Anterior cingulate cortex (tissue), 58 donors: ENCODE data around the gene SUPT5H.
A peak's percentile ranks its signal among the peaks of the same experiment; 100 is the strongest.

Experiments used
- DNase-seq, 58 donors: peaks; one replicate each; lab custom pipeline; 2025; lab: John Stamatoyannopoulos, UW

SUPT5H gene

DNA sequence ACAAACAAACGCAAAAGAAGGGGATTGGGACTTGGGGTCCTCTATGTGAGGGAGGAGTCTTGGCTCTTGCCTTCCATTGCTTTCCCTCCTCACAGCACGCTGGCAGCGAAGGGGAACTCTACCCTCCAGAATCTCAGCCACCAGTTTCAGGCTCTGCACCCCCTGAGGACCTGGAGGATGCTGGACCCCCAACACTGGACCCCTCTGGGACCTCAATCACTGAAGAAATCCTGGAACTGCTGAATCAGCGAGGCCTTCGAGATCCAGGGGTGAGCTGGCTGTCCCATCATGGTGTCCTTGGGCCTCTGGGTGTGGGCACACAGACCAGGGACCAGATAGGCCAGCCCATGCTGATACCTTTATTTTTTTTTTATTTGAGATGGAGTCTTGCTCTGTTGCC lies 23.4 kb upstream of the SUPT5H start:
- DNase-seq: no peak

DNA sequence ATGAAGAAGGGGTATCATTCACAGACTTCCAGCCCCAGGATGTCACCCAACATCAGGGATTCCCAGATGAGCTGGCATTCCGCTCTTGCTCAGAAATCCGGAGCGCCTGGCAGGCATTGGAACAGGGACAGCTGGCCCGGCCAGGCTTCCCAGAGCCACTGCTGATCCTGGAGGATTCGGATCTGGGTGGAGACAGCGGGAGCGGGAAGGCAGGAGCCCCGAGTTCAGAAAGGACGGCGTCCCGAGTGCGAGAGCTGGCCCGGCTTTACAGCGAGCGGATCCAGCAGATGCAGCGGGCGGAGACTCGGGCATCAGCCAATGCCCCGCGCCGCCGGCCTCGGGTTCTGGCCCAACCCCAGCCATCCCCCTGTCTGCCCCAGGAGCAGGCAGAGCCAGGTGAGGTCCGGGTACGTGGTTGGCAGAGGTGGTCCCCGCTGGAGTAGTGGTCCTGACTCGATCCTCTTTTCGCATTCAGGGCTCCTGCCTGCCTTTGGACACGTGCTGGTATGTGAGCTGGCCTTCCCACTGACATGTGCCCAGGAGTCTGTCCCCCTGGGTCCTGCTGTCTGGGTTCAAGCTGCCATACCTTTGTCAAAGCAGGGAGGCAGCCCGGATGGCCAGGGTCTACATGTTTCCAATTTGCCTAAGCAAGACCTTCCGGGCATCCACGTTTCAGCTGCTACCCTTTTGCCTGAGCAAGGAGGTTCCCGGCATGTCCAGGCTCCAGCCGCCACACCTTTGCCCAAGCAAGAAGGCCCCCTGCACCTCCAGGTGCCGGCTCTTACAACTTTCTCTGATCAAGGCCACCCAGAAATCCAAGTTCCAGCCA lies 21.9 kb upstream of the SUPT5H start:
- no peak for DNase-seq

DNA sequence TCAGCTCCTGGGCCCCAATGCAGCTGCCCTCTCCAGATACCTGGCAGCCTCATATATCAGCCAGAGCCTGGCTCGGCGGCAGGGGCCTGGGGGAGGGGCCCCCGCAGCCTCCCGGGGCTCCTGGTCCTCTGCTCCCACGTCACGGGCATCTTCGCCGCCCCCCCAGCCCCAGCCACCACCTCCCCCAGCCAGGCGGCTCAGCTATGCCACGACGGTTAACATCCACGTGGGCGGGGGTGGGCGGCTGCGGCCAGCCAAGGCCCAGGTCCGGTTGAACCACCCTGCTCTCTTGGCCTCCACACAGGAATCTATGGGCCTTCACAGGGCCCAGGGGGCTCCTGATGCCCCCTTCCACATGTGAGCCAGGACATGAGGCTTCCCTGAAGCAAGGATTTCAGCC lies 20.4 kb upstream of the SUPT5H start:
- DNase-seq: no peak

DNA sequence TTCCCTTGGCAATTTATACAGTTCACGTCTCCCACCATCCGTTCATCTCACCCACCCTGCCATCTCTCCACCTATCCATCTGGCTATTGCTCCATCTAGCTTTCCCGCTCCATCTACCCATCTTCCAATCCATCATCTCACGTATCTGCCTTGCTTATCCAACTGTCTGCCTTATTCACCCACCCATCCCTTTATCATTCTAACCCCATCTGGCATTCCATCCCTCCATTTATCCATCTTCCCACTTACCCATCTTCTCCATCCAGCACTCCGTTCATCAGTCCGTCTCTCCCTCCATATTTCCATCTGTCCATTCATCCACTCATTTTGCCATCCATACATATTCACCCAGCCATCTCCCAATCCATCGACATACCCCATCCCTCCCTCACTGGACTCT lies 19.6 kb upstream of the SUPT5H start:
- no peak for DNase-seq

DNA sequence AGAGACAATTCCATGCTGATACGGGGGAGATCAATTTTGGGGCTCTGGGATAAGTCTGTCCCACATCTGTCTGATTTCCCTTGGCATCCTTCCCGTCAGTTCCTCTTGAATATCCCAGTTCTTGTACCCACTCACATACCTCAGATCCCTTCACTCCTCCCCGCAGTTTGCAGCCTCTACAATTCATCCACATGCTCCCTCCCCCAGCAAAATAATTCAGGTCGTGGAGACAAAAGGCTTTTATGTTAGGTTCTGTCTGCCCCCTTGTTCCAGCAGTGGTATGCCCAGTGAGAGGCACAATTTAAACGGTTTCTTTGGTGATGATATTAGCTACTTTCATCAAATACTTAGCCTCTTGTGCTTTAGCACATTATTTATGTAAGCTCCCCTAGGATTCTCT lies 19.2 kb upstream of the SUPT5H start:
- DNase-seq: no peak

DNA sequence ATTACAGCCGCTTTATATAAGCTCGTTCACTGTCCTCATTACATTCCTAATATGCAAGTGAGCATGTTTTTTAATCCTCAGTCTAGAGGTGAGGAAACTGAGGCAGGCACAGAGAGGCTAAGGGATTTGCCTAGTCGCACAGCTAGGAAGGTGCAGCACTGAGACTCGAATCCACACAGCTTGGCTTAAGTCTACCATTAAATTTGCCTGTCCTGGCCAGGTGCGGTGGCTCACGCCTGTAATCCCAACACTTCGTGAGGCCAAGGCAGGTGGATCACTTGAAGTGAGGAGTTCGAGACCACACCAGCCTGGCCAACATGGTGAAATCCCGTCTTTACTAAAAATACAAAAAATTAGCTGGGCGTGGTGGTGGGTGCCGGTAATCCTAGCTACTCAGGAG lies 17.7 kb upstream of the SUPT5H start:
- DNase-seq: no peak

DNA sequence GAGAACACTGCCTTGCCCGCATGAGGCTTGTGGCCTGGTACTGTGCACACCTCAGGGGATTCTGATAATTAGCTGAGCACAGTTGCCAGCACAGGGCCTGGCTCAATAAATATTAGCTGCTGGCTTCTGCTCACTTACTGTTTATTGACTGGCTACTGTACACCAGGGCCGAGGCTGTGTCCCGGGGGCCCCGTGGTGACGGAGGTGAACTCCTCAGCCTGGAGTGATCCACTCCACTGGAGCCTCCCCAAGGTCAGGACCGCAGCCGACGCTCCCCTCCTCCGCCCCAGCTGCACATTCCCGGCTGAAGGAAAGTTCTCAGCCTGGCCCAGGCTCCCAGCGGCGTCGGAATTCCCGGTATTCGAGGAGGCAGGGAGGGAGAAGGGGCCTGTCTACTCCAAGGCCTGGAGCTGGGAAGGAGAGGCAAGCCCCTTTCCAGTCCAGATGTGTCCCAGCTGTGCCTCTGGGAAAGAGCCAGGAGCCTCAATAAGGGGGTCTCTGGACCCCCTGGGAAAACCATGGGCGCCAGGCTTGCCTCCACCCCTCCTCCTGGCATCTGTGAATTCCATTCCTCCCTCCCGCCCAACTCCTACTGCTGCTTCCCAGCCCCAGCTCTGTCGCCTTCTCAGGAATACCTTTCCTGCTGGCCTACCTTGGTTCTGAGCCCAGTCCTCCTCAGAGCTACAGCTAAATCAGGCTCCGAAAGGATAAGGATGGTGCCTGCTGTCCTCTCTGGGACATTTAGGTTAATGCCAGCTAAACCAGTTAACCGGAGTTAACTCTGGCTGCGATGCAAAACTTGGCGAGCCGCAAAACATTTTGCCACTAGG lies 16.9 kb upstream of the SUPT5H start:
- DNase-seq: no peak

DNA sequence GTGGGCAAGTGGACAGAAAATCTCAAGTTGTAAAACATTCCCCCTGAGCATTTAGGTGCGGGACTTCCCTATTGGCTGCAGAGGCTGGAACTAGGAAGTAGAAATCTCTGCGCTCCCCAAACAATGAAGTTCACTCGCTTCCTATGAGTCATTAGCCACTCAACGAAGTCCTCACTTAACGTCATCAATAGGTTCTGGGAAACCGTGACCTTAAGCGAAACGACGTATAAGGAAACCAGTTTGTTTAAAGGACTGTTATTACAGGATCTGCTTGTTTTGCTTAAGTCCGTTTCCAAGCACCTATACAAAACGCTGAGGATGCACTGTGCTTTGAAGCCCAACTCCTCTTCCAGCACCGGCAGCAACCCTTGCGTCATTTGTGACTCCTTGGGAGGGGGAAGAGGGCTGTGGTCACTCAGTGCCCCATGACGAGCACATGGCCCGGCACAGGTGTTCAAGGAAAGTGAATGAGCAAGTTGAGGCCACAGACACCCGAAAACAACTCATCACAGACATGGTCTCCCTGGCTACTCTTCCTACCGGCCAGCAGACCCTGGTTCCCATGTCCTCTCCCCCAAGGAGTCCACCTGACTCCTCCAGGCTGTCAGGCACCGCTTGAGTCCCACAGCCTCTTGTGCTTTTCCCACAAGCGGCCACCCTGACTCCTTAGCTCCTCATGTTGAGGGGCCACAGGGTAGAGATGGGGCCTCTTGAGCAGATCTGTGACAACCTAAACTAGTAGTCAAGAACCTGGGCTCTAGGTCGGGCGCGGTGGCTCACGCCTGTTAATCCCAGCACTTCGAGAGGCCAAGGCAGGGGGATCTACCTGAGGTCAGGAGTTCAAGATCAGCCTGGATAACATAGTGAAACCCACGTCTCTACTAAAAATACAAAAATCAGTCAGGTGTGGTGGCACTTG lies 14.4 kb upstream of the SUPT5H start:
- no peak for DNase-seq

DNA sequence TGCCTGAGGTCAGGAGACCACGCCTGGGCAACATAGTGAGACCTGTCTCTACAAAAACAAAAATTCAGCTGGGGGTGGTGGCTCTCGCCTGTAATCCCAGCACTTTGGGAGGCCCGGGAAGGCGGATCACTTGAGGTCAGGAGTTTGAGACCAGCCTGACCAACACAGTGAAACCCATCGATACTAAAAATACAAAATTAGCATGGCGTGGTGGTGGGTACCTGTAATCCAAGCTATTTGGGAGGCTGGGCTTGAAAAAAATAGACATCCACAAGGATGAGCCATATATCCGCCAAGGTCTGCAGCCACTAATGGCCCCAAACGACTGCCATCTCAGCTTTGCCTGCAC lies 12.7 kb upstream of the SUPT5H start:
- DNase-seq: no peak

DNA sequence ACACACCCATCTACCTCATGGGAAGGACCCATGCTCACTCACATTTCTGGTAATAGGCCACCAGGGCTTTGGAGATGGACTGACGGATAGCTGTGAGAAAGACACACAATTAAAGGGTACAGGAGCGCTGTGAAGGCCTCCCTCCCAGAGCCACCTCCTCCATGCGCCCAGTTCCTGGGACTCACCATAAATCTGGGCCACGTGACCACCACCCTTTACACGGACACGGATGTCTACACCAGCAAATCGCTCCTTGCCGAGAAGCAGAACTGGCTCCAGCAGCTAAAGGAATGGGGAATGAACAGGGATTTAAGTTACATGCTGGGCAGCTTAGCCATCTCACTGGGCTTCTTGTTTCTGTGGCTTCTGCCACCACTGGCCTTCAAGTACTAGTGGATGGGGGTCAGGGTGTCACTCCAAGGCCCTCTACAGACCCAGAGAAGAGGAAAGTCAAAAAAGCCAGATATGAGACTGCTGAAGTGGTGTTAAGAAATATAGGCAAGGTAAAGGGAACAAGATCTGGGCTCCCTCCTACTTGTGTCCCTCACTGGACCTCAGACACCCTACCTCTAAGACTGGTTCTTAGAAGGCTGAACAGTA lies 11.8 kb upstream of the SUPT5H start:
- no peak for DNase-seq

DNA sequence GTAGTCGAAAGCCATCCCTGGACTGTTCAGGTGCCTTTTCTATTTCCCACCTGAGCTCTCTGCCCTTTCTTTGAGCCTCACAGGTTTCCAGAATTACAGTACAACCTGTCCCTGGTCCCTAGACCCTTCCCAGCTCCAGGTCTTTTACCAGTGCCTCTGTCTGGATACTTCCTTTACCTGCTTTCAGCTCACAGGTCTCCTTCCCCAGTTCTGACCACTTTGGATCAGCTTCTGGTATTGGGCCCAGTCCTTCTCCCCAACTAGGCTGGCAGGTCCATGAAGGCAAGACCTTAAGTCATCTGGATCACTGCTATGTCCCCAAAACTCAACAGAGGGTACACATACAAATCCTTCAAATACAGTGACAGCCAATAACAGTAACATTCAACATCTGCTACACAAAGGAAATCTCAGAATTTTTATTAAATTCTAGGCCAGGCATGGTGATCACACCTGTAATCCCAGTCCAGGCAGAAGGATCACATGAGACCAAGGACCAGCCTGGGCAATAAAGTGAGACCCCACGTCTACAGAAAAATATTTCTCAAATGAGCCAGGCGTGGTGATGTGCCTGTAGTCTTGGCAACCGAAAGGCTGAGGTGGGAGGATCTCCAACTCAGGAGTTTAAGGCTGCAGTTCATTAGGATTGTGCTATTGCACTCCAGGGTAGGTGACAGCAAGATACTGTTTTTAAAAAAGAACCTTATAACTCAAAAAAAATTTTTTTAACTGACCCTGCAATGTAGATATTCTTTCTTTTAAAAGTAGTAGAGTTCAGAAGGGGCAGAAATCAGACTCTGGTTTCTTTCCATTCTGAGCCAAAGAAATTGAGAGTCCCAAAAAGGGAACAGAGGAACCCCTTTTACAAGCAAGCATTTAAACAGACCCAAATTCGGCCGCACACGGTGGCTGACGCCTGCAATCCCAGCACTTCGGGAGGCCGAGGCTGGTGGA lies 11.0 kb upstream of the SUPT5H start:
- DNase-seq: no peak

DNA sequence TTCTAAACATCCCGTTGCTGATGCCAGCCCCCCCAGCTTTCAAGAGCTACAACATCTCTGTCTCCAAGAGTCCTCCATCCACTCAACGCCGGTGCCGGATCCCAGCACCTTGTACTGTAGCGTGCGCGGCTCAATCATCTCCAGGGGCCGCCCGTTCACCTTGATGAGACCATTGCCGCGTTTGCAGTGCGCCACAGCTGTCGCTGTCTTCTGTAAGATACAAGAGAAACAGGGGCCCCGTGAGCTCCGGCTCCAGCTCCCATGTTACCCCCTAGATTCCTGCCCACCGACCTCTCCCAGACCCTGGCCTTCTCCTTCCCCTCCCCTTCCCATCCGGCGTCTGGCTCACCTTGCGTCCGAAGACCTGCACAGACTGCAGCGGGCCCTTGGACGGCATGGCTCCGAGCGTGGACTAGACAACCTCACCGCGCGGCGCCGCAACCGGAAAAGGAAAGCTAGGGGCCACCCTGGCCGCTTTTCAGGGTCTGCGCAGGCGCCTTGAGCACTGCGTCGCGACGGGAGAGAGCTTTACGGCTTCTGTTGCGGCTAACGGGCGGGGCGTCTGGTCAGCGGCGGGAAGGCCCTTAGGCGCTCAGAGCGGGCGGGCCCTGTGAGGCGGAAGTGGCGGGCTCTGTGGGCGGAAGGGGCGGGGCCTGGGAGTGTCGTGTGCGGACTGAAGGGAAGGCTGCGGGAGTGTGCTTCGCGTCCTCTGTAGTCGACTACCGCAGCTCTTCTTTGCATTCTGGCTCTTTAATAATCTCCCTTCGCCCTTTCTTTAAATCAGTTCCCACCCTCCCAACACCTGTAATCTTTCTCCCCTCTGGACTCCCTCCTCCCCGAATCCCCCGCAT lies 9.7 kb upstream of the SUPT5H start, which contains the start of gene RPS16:
TSS of gene RPS16 (minus strand) at position 451 of the 851 bp plus-strand sequence. CDS start at position 397, 54 bp downstream.
- DNase-seq: peak; percentile 87 to 99 (median 97)

DNA sequence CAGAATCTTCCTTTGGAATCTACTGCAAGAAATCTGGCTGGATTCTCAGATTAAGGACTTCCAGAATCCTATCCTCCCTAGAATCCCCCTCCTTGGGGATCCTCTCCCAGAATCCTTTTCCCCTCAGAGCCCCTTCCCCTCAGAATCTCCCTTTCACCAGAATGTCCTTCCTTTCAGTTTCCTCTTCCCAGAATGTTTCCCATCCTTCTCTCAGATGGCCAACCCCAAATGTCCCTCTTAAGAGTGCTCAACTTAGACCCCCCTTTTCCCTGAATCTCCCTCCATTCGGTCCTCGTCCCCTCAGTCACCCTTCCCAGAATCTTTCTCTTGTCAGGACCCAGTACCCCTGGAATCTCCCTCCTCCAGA lies 9.0 kb upstream of the SUPT5H start:
- no peak for DNase-seq

DNA sequence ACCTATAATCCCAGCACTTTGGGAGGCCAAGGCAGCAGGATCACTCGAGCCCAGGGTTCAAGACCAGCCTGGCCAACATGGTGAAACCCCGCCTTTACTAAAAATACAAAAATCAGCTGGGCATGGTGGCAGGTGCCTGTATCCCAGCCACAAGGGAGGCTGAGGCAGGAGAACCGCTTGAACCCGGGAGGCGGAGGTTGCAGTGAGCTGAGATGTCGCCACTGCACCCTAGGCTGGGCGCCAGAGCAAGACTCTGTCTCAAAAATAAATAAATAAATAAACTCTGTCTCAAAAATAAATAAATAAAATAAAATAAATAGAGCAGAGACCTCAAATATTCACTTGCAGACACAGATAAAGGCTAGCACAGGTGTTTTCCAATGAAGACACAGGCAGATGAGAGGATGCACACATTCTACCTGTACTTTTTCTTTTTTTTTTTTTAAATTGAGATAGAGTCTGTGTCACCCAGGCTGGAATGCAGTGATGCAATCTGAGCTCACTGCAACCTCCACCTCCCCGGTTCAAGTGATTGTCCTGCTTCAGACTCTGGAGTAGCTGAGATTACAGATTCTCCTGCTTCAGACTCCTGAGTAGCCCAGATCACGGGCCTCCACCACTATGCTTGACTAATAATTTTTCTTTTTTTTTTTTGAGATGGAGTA lies 7.0 kb upstream of the SUPT5H start:
- DNase-seq: no peak

DNA sequence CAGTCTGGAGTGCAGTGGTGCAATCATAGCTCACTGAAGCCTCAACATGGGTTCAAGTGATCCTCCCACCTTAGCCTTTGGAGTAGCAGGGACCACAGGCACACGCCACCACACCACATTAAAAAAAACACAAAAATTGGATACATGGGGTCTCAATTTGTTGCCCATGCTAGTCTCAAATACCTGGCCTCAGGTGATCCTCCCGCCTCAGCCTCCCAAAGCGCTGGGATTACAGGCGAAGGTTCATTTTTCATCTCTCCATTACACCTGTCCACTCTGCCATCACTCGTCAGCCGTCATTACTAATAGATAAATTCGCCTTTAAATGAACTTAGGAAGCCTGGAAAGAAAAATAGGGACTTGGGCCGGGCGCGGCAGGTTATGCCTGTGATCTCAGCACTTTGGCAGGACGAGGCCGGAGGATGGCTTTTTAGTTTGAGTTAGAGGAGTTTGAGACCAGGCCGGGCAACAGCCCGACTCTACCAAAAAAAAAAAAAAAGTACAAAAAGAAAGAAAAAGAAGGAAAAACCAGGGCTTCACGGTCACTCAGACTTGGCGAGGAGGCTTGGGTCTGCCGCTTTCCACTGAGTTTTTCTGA lies 685 bp upstream of the SUPT5H start:
- peak in 1 of 58 donors; percentile 34 for DNase-seq

DNA sequence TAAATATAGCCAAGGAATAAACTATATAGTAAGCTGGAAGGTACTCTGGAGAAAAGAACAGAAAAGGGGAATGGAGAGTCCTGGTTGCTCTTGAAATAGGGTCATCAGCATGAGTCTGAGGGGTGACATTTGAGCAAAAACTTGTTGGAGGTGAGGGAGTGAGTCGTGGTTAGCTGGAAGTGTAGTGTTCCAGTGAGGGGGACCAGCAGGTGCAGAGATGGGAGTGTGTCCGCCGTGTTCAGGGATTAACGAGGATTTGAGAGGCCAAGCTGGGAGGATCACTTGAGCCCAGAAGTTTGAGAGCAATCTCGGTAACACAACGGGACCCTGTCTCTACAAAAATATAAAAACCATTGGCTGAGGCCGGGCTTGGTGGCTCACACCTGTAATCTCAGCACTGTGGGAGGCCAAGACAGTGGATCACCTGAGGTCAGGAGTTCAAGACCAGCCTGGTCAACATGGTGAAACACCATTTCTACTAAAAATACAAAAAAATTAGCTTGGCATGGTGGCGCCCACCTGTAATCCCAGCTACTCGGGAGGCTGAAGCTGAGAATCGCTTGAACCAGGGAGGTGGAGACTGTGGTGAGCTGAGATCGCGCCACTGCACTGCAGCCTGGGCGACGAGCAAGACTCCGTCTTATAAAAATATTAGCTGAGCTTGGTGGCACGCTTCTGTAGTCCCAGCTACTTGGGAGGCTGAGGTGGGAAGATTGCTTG lies 1.1 kb downstream of the SUPT5H start:
- DNase-seq: no peak

DNA sequence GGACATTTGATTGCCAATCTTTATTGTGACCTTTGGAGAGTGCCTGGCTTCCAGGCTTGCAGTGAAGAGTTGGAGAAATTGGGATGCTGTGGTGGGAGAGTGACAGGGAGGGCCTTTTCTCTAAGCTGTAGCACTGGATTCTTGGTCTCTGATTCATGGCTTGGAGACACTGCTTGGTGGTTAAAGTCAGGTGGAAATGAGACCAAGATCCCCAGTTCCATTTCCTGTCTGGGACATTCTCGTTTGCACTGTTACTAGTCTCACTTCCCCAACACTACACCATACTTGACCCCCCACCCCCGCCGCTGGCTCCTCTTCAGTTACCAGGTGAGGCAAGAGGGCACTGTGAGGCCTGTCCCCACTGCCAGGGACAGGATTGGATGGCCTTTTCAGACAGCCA lies 2.9 kb downstream of the SUPT5H start:
- no peak for DNase-seq
